ENCODE measurements around the gene PNKD.

The PNKD gene

DNA sequence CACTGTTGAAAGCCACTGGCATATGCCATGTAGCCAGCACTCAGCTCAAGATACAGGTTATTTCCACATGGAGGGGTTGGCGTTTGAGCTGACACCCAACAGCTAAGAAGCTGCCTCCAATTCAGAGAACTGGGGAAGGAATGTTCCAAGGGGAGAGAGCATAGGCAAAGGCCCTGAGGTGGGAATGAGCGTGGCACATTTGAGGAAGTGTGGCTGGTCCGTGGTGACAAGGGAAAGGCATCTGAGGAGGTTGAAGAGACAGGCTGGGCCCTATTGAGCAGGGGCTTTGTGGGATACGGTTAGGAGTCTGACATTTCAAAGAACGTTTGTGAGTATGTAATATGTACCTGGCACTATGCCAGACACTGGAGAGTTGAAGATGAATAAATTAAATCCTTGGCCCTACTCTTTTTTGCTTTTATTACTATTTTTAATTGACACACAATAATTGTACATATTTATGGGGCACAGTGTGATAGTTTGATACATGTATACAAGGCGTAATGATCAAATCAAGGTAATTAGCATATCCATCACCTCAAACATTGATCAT, 49.6 kb downstream of the PNKD start:
- no peaks in the 10 kb centered on the region for H3K27me3 ChIP-seq (ENCODE audit: control insufficient read depth, insufficient read depth, low read length)
- DNase-seq (ENCODE audit: low read depth, low spot score), result no peak
- H3K9me3 ChIP-seq (ENCODE audit: control insufficient read depth, insufficient read depth, low read length), result no peaks in the 10 kb centered on the region
- no peaks in the 10 kb centered on the region for H3K36me3 ChIP-seq (ENCODE audit: control insufficient read depth, insufficient read depth, low read length)
- H3K4me3 ChIP-seq (ENCODE audit: low read length), result no peak overlapping the region
- H3K27ac ChIP-seq (ENCODE audit: low read length), result no peak overlapping the region
- peaks cover 7% of the 10 kb centered on the region; the same call in 1 of the 2 replicates for H3K4me1 ChIP-seq (ENCODE audit: control insufficient read depth, insufficient read depth, low read length)
- no CpG with 5 or more reads among the region's 6 CpGs for WGBS (ENCODE audit: insufficient coverage, insufficient read length)

DNA sequence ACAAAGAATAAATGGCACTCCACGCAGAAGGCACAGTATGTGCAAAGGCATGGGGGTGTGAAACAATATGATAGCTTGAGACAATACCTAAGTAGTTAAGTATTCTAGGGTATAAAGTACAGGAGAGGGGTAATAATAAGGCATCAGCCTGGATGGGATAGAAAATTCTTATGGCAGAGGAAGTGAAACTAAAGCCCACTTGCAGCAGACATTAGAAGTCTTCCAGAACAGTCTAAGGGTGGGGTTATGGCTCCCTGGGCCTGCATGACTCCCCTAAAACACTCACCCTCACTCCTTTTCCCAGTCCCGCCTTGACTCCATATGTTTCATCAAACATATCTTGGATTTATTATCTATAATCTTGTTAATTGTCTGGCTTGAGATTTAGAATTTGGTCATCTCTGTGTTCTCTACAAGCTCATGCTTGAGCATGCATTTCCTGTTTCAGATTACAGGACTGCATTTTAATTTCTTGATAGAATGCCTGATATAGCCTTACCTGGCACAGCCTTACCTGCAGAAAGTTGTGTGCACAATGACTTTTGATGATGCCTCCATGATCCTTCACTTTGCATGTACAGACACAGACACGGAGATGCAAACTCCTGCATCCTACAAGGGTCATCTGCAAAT, 50.5 kb downstream of the PNKD start:
- Histone ChIP-seq H3K27ac (ENCODE audit: low read length) (no peak overlapping the region), H3K4me1 (ENCODE audit: control insufficient read depth, insufficient read depth, low read length) (peaks cover 7% of the 10 kb centered on the region; the same call in 1 of the 2 replicates), H3K4me3 (ENCODE audit: low read length) (no peak overlapping the region), H3K27me3 (ENCODE audit: control insufficient read depth, insufficient read depth, low read length) (no peaks in the 10 kb centered on the region), H3K9me3 (ENCODE audit: control insufficient read depth, insufficient read depth, low read length) (no peaks in the 10 kb centered on the region), H3K36me3 (ENCODE audit: control insufficient read depth, insufficient read depth, low read length) (no peaks in the 10 kb centered on the region)
- WGBS (ENCODE audit: insufficient coverage, insufficient read length), result no CpG with 5 or more reads among the region's 3 CpGs
- DNase-seq (ENCODE audit: low read depth, low spot score), result no peak

DNA sequence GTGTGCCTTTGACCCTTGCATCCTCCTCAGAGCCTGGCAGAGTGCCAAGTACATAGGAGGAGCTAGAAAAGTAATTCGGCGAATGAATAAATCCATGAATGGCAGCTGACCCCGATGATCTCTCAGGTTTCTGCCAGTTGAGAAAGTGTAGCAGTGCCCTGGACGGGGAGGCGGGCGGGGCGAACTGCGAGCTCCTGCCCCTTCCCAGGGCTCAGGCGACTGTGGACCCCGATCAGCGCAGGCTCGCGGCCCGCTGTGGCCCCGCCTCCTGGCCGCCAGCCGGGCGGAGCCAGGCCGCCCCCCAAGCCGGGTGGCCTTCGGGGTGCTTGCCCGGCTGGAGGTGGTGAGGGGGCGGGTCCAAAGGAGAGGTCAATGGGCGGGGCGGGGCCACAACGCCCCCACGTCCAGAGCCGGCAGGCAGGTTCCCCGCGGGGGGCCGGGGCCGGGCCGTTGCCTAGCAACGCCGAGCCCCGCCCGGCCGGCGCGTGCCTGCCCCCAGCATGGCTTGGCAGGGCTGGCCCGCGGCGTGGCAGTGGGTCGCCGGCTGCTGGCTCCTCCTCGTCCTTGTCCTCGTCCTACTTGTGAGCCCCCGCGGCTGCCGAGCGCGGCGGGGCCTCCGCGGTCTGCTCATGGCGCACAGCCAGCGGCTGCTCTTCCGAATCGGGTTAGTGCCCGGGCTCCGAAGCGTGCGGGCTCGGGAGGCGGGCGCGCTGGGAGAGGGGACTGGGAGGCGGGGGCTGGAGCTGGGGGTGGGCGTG, 52.6 kb downstream of the PNKD start:
- no peaks in the 10 kb centered on the region for H3K9me3 ChIP-seq (ENCODE audit: control insufficient read depth, insufficient read depth, low read length)
- peaks cover 11% of the 10 kb centered on the region; the same call in 1 of the 2 replicates for H3K4me1 ChIP-seq (ENCODE audit: control insufficient read depth, insufficient read depth, low read length)
- DNase-seq (ENCODE audit: low read depth, low spot score), result peak; percentile 85
- H3K27me3 ChIP-seq (ENCODE audit: control insufficient read depth, insufficient read depth, low read length), result no peaks in the 10 kb centered on the region
- WGBS (ENCODE audit: insufficient coverage, insufficient read length), result no CpG with 5 or more reads among the region's 69 CpGs
- H3K27ac ChIP-seq (ENCODE audit: low read length), result no peak overlapping the region
- no peaks in the 10 kb centered on the region for H3K36me3 ChIP-seq (ENCODE audit: control insufficient read depth, insufficient read depth, low read length)
- H3K4me3 ChIP-seq (ENCODE audit: low read length), result peak overlapping the region; percentile 60; the same call in 1 of the 2 replicates

DNA sequence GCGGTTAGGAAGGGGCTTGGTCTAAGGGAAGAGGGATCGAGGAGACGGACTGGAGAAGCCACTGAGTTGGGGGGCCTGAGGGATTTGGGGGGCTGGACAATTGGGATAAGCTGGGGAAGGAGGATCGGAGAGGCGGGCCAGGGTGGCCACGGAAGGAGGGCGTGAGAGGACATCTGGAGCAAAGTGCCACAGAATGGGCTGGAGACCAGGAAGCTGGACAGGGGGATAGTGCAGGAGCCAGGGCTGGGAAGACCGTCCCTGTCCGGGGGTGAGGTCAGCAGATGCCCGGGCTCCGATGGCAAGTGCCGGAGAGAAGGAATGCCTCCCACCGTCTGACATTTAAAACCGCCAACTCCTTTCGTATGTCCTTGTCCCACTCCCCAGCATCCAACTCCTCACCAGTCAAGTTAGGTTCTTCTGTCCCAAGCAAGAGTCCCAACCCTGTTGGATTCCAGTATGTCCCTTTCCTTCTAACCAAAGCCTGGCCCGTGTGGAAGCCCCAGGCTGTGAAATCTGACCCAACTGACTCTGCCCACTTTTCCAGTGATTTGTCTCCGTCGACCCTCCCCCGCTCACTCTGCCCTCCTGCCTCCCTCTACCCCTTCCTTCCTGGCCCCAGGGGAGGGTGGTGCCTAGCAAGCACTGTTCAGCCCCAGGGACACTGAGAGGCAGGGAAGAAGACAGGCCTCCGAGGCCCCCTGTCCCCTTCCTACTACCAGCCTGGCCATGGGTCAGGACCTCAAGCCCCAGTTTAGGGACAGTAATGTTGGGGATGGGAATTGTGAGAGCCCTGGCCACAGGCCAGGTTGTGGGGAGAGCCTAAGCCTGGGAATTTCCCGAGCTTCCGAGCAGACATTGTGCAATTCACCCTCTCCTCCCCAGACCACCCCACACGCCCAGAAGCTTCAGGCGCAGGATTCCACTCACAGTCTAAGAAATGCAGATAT, 53.5 kb downstream of the PNKD start:
- Histone ChIP-seq H3K27ac (ENCODE audit: low read length) (no peak overlapping the region), H3K36me3 (ENCODE audit: control insufficient read depth, insufficient read depth, low read length) (no peaks in the 10 kb centered on the region), H3K27me3 (ENCODE audit: control insufficient read depth, insufficient read depth, low read length) (no peaks in the 10 kb centered on the region), H3K9me3 (ENCODE audit: control insufficient read depth, insufficient read depth, low read length) (no peaks in the 10 kb centered on the region), H3K4me1 (ENCODE audit: control insufficient read depth, insufficient read depth, low read length) (peaks cover 11% of the 10 kb centered on the region; the same call in 1 of the 2 replicates), H3K4me3 (ENCODE audit: low read length) (peak overlapping the region; percentile 60; the same call in 1 of the 2 replicates)
- WGBS (ENCODE audit: insufficient coverage, insufficient read length), result no CpG with 5 or more reads among the region's 24 CpGs
- peak; percentile 75 for DNase-seq (ENCODE audit: low read depth, low spot score)

DNA sequence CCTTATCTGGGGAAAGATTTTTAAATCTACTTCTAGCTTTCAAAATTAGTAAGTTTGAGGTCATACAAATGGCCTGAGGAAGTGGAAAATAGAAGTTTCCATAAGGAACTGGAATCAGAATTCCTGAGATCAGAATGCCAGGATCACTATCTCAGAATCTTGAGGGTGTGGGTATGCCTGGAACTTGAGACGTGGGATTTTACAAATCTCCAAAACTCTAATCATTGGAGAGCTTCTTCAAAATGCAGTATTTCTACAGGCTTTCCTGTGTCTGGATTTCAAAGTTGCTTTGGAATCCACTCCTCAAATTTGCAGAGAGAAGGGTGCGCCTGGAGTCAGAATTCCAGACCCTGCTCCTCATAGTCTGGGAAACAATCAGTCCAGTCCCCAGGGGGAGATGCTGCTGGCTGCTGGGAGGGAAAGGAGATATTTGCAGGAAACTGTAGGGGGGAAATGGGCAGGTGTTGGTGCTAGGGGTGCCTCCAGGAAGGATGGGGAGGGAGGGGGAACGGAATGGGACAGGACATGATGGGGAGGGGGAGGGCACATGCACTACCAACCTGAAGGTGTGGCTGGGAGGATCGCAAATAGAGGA, 55.3 kb downstream of the PNKD start:
- Histone ChIP-seq H3K36me3 (ENCODE audit: control insufficient read depth, insufficient read depth, low read length) (no peaks in the 10 kb centered on the region), H3K4me3 (ENCODE audit: low read length) (no peak overlapping the region), H3K27ac (ENCODE audit: low read length) (no peak overlapping the region), H3K27me3 (ENCODE audit: control insufficient read depth, insufficient read depth, low read length) (no peaks in the 10 kb centered on the region), H3K4me1 (ENCODE audit: control insufficient read depth, insufficient read depth, low read length) (peaks cover 13% of the 10 kb centered on the region), H3K9me3 (ENCODE audit: control insufficient read depth, insufficient read depth, low read length) (no peaks in the 10 kb centered on the region)
- DNase-seq (ENCODE audit: low read depth, low spot score), result no peak
- no CpG with 5 or more reads among the region's 4 CpGs for WGBS (ENCODE audit: insufficient coverage, insufficient read length)

DNA sequence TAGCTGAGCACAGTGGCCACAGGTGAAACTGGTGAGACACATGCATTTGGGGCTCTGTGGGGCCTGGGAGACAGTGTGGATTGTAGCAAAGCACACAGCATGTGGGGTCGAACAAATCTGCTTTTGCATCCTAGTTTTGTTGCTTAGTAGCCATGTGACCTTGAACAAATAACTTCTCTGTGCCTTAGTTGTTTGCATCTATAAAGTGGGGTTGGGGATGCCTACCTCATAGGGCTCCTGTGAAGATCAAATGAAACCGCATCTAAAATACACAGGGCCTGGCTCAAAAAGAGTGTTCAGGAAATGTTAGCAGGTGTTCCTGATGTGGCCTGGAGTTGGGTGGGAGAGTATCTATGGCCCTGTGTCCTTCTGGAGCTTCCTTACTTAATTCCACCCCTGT, 56.0 kb downstream of the PNKD start:
- Histone ChIP-seq H3K27ac (ENCODE audit: low read length) (no peak overlapping the region), H3K9me3 (ENCODE audit: control insufficient read depth, insufficient read depth, low read length) (no peaks in the 10 kb centered on the region), H3K4me3 (ENCODE audit: low read length) (no peak overlapping the region), H3K27me3 (ENCODE audit: control insufficient read depth, insufficient read depth, low read length) (no peaks in the 10 kb centered on the region), H3K36me3 (ENCODE audit: control insufficient read depth, insufficient read depth, low read length) (no peaks in the 10 kb centered on the region), H3K4me1 (ENCODE audit: control insufficient read depth, insufficient read depth, low read length) (peaks cover 13% of the 10 kb centered on the region)
- no peak for DNase-seq (ENCODE audit: low read depth, low spot score)
- no CpG with 5 or more reads among the region's 2 CpGs for WGBS (ENCODE audit: insufficient coverage, insufficient read length)

DNA sequence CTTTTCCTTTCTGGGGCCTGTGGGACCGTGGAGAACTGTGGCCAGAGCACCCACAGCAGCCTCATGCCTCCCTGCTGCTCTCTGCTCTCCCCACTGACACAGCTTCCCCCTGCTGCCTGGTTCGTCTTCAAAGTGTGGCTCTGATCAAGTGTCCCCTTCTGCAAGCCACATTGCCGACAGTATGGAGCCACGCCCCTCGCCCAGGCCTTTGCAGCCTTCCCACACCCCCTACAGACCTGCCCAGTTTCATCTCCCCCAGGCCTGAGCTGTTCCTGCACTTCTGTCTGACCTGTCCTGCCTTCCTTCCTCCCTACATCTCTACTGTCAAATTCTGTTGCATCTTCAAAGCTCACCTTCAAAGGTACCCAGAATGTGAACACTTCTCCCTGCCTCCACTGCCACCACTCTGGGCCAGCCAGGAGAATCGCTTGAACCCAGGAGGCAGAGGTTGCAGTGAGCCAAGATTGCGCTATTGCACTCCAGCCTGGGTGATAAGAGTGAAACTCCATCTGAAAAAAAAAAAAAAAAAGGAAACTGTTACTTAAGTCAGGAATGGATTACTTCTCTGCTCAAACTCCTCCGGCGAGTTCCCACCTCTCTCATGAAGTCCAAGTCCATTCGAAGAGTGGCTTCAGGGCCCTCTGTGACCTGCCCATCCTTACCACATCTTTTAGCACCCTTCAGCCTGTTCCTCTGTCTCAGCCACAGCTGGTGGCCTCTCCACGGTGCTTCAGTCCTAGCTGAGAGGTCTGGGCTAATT, 57.3 kb downstream of the PNKD start:
- DNase-seq (ENCODE audit: low read depth, low spot score), result no peak
- Histone ChIP-seq H3K9me3 (ENCODE audit: control insufficient read depth, insufficient read depth, low read length) (no peaks in the 10 kb centered on the region), H3K27ac (ENCODE audit: low read length) (no peak overlapping the region), H3K36me3 (ENCODE audit: control insufficient read depth, insufficient read depth, low read length) (no peaks in the 10 kb centered on the region), H3K4me1 (ENCODE audit: control insufficient read depth, insufficient read depth, low read length) (peaks cover 10% of the 10 kb centered on the region), H3K4me3 (ENCODE audit: low read length) (no peak overlapping the region), H3K27me3 (ENCODE audit: control insufficient read depth, insufficient read depth, low read length) (no peaks in the 10 kb centered on the region)
- WGBS (ENCODE audit: insufficient coverage, insufficient read length), result no CpG with 5 or more reads among the region's 11 CpGs

DNA sequence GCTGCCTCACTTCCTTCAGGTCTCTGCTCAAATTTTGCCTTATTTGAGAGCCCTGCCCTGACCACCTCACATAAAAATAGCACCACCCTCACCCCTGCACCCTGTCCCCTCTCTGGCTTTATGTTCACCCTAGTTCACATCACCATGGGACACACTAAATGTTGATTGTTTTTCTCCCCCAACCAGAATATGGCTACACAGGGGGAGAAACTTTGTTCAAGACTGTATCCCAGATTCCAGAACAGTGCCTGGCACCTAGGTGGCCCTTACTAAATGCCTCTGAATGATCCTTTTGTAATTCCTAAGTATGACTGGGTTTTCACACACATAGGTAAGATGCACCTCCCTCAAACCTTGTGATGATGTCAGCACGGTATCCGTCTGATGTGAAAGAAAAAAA, 58.0 kb downstream of the PNKD start:
- no peak overlapping the region for H3K4me3 ChIP-seq (ENCODE audit: low read length)
- DNase-seq (ENCODE audit: low read depth, low spot score), result no peak
- H3K27ac ChIP-seq (ENCODE audit: low read length), result no peak overlapping the region
- peaks cover 10% of the 10 kb centered on the region for H3K4me1 ChIP-seq (ENCODE audit: control insufficient read depth, insufficient read depth, low read length)
- WGBS (ENCODE audit: insufficient coverage, insufficient read length), result no CpG with 5 or more reads among the region's 2 CpGs
- H3K27me3 ChIP-seq (ENCODE audit: control insufficient read depth, insufficient read depth, low read length), result no peaks in the 10 kb centered on the region
- no peaks in the 10 kb centered on the region for H3K36me3 ChIP-seq (ENCODE audit: control insufficient read depth, insufficient read depth, low read length)
- H3K9me3 ChIP-seq (ENCODE audit: control insufficient read depth, insufficient read depth, low read length), result no peaks in the 10 kb centered on the region

DNA sequence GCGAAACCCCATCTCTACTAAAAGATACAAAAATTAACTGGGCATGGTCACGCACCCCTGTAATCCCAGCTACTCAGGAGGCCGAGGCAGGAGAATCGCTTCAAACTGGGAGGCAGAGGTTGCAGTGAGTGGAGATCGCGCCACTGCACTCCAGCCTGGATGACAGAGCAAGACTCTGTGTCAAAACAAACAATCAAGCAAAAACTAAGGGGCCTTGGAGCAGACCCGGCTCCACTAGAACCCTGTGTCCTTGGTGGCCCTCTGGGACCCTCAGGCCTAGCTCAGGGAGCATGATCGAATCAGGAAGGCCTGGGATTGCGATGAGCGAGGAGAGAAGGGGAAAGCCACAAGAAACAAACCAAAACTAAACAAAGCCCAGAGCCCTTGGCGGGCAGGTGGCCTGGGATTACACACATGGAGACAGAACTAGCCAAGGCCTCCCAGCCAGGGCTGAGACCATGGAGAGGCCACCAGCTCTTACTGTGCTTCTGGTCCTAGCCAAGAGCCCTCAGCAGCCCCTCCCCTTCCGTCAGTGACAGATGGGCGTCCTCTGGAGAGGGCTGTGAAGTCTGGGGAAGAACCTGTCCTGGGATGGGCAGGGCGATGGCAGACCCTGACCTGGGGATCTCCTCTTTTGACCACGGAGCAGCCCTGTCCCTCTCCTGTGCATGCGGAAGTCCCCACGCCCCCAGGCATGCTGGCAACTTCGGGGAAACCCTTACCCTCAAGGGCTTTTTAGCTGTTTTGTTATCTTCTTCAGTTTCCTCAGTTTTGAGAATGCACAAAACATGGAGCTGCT, 58.9 kb downstream of the PNKD start:
- no CpG with 5 or more reads among the region's 18 CpGs for whole genome bisulfite sequencing (ENCODE audit: insufficient coverage, insufficient read length)
- no peak for DNase-seq (ENCODE audit: low read depth, low spot score)
- peaks cover 7% of the 10 kb centered on the region for H3K4me1 ChIP-seq (ENCODE audit: control insufficient read depth, insufficient read depth, low read length)
- no peaks in the 10 kb centered on the region for H3K9me3 ChIP-seq (ENCODE audit: control insufficient read depth, insufficient read depth, low read length)
- no peak overlapping the region for H3K27ac ChIP-seq (ENCODE audit: low read length)
- H3K36me3 ChIP-seq (ENCODE audit: control insufficient read depth, insufficient read depth, low read length), result no peaks in the 10 kb centered on the region
- H3K27me3 ChIP-seq (ENCODE audit: control insufficient read depth, insufficient read depth, low read length), result no peaks in the 10 kb centered on the region
- no peak overlapping the region for H3K4me3 ChIP-seq (ENCODE audit: low read length)

Data from iPS DF 6.9 (cell line).